ENCODE results near the gene ACAD11. TPM values are rescaled to one million over a fixed set of nuclear protein-coding genes. Genes with fewer than 3 reads are reported as not detected.
A peak's percentile ranks its signal among the peaks of the same experiment; 100 is the strongest.

The ACAD11 gene
- total RNA-seq, 6 donors from 2014 or later, result 15.8 to 50.3 (median 19.5) TPM

GRCh38 chr3:132596326-132596725 is 63.3 kb downstream of the ACAD11 start:
- no peak for ATAC-seq (ENCODE audit: low FRiP score in 2 of 2)
- H3K27me3 ChIP-seq, result no peaks in the 10 kb centered on the region
- H3K27ac ChIP-seq, result peak overlapping the region in 1 of 4 donors; percentile 67

GRCh38 chr3:132595014-132595413 is 64.6 kb downstream of the ACAD11 start:
- DNase-seq (no peak), ATAC-seq (ENCODE audit: low FRiP score in 2 of 2) (peak in 1 of 2 donors; percentile 60)
- Histone ChIP-seq H3K4me3 (no peak overlapping the region), H3K36me3 (peaks cover 0 to 5% (median 1%) of the 10 kb centered on the region in 4 donors), H3K27me3 (no peaks in the 10 kb centered on the region), H3K9me3 (no peaks in the 10 kb centered on the region), H3K4me1 (peaks cover 0 to 9% (median 6%) of the 10 kb centered on the region in 4 donors), H3K27ac (peak overlapping the region in 1 of 4 donors; percentile 1)
- TF ChIP-seq POLR2AphosphoS5 (IDR thresholded peaks at IDR 0.05), result no peak
- no peak for TF ChIP-seq EP300 (IDR thresholded peaks at IDR 0.05)

More at GRCh38 chr3:132596326-132596725, 63.3 kb downstream of the ACAD11 start:
- Histone ChIP-seq H3K4me1 (peaks cover 0 to 9% (median 6%) of the 10 kb centered on the region in 4 donors), H3K36me3 (peaks cover 0 to 5% (median 0%) of the 10 kb centered on the region in 4 donors), H3K4me3 (no peak overlapping the region), H3K9me3 (no peaks in the 10 kb centered on the region)
- DNase-seq, result no peak
- TF ChIP-seq POLR2A (IDR thresholded peaks at IDR 0.05), result no peak
- TF ChIP-seq CTCF (IDR thresholded peaks at IDR 0.05), result no peak
- no peak for TF ChIP-seq POLR2AphosphoS5 (IDR thresholded peaks at IDR 0.05)

DNA sequence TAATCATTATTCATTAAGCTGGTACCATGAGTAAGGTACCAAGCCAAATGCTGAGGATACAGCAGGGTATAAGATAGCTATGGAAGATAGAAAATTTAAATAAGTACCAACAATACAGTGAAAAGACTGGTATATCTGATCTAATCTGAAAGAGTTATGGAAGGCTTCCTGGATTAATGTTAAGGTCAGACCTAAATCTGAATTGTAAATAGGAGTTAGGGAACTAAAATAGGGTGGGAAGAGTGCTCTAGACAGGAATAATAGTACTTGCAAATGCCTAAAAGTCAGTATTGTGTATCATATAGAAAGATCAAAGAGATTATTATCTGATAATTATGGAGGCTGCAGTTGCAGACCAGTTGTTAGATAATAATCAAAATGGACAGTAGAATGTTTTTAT is 65.1 kb downstream of the ACAD11 start:
- Histone ChIP-seq H3K27ac (peak overlapping the region in 1 of 4 donors; percentile 1), H3K36me3 (peaks cover 0 to 5% (median 2%) of the 10 kb centered on the region in 4 donors), H3K27me3 (no peaks in the 10 kb centered on the region), H3K4me1 (peaks cover 0 to 9% (median 6%) of the 10 kb centered on the region in 4 donors), H3K4me3 (no peak overlapping the region), H3K9me3 (no peaks in the 10 kb centered on the region)
- no peak for ATAC-seq (ENCODE audit: low FRiP score in 2 of 2)
- no peak for TF ChIP-seq POLR2AphosphoS5 (IDR thresholded peaks at IDR 0.05)
- no peak for TF ChIP-seq EP300 (IDR thresholded peaks at IDR 0.05)
- no peak for TF ChIP-seq CTCF (IDR thresholded peaks at IDR 0.05)
- no peak for TF ChIP-seq POLR2A (IDR thresholded peaks at IDR 0.05)
- DNase-seq, result no peak

DNA sequence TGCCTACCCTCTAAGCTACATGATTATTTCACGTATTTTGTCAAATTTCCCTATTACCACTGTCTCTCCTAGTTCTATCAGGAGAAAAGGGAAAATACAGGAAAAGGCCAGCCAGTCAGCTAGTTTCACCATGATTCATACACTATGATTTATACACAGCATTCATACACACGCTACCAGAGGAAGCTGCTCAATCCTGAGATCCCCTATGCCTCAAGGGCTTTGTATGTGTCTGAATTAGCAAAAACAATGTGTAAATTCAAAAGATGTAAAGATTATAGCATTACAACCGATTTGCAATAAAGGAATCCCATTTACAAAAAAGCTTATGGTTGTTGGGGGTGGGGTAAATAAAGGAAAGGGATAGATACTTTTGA is 65.7 kb downstream of the ACAD11 start:
- no peaks in the 10 kb centered on the region for H3K9me3 ChIP-seq
- H3K36me3 ChIP-seq, result peaks cover 0 to 5% (median 2%) of the 10 kb centered on the region in 4 donors
- no peak overlapping the region for H3K4me3 ChIP-seq
- peak in 1 of 2 donors; percentile 79 for ATAC-seq (ENCODE audit: low FRiP score in 2 of 2)
- no peak overlapping the region for H3K27ac ChIP-seq
- 78 to 80% methylated on average over 3 of the region's 3 CpGs for WGBS, 2 donors
- no peak for DNase-seq
- TF ChIP-seq POLR2A (IDR thresholded peaks at IDR 0.05), result no peak
- TF ChIP-seq POLR2AphosphoS5 (IDR thresholded peaks at IDR 0.05), result no peak
- TF ChIP-seq EP300 (IDR thresholded peaks at IDR 0.05), result no peak
- TF ChIP-seq CTCF (IDR thresholded peaks at IDR 0.05), result no peak
- H3K27me3 ChIP-seq, result no peaks in the 10 kb centered on the region
- H3K4me1 ChIP-seq, result peaks cover 0 to 9% (median 3%) of the 10 kb centered on the region in 4 donors

- Histone ChIP-seq H3K27me3 (no peaks in the 10 kb centered on the region), H3K9me3 (no peaks in the 10 kb centered on the region), H3K4me3 (no peak overlapping the region), H3K36me3 (peaks cover 0 to 3% (median under 1%) of the 10 kb centered on the region in 4 donors), H3K27ac (no peak overlapping the region), H3K4me1 (peaks cover 0 to 9% (median 3%) of the 10 kb centered on the region in 4 donors)
- peak in 1 of 2 donors; percentile 45 for ATAC-seq (ENCODE audit: low FRiP score in 2 of 2)
- 41 to 53% methylated on average over 1 of the region's 1 CpG for WGBS, 2 donors
- no peak for TF ChIP-seq CTCF (IDR thresholded peaks at IDR 0.05)
- no peak for TF ChIP-seq EP300 (IDR thresholded peaks at IDR 0.05)
- TF ChIP-seq POLR2A (IDR thresholded peaks at IDR 0.05), result no peak
- TF ChIP-seq POLR2AphosphoS5 (IDR thresholded peaks at IDR 0.05), result no peak
- no peak for DNase-seq
Observed at GRCh38 chr3:132593241-132593946, 66.2 kb downstream of the ACAD11 start.

Measured in upper lobe of left lung (tissue), 6 donors.